Measurements from ENCODE around the gene MMP28. TPM values are rescaled to one million over a fixed set of nuclear protein-coding genes. Genes with fewer than 3 reads are reported as not detected.

Gene MMP28
- total RNA-seq, 1 experiment from 2014 or later, result 2.8 TPM

DNA sequence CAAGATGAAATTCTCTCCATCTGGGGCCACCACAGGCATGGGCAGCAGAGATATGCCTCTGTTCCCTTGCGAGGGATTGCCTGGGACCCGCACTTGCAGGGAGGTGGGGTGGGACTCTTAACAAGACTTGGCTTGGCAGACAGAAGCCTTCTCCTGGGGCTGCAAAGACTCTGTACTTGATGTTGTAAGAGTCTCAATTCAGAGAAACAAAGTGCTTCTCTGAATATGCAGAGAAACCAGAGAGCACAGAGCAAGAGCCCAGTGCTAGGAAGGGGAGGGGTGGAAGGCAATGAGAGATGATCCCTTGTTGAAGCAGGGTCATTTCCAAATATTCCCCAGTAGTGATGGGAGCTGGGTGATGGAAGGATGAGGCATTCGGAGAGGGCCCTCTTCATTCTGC is 2.2 kb downstream of the MMP28 start:
- Histone ChIP-seq H4K20me1 (ENCODE audit: insufficient read depth) (no peaks in the 10 kb centered on the region), H3K36me3 (ENCODE audit: low read depth) (no peaks in the 10 kb centered on the region), H3K4me3 (no peak overlapping the region), H2AFZ (no peak overlapping the region), H3K9me3 (ENCODE audit: insufficient read depth, low read depth) (no peaks in the 10 kb centered on the region), H3K4me2 (no peak overlapping the region), H3K4me1 (replicated peaks; ENCODE audit: insufficient read depth) (peaks cover 32% of the 10 kb centered on the region), H3F3A (ENCODE audit: insufficient read depth, low read depth) (peaks cover 29% of the 10 kb centered on the region), H3K79me2 (ENCODE audit: low read depth) (no peaks in the 10 kb centered on the region), H3K9me2 (ENCODE audit: insufficient read depth) (no peaks in the 10 kb centered on the region), H3K27ac (no peak overlapping the region), H3K27me3 (ENCODE audit: insufficient read depth, low read depth) (peaks cover 45% of the 10 kb centered on the region)
- no TSS peak for BruUV-seq (replicated peaks)
- intact Hi-C loops (cut with micrococcal nuclease; ENCODE audit: unreplicated experiment), result no loop called here
- TF ChIP-seq CTCF (conservative IDR thresholded peaks at IDR 0.05) (no peak), EZH2 (IDR thresholded peaks at IDR 0.05; ENCODE audit: low read depth) (no peak)
- DNase-seq, result no peak
- ChIA-PET POLR2A (ENCODE audit: unreplicated experiment) (no interaction called here), CTCF (no interaction called here)

DNA sequence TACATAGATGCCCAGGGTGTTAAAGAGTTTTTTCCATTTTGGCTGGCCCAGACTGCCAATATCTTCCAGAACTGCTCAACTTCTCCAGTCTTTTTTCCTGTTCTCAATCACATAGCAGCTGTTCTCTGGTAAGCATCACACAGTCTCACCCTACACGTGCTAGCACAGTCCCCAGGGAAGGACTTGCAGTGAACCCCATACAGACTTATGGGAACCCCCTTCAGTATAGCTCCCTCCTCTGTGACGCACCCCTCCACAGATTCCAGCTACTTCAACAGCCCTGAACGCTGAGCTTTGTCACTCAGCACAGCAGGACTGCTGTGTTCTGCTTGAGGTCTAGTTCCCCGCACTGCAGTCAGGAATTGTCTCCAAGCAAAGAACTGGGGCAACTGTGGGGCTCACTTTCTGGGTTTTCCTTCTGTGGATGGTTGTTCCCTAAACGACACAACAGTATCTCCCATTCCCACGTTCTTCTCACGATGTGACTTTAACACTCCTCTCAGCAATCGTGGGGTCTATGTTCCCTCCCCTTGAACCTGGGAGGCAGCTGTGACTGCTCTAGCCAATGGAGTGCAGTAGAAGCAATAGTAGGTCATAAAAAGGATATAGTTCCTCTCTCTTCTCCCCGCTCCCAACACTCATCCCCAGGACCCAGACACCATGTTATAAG is 3.6 kb downstream of the MMP28 start:
- H3K79me2 ChIP-seq (ENCODE audit: low read depth), result no peaks in the 10 kb centered on the region
- DNase-seq, result no peak
- no peak overlapping the region for H3K27ac ChIP-seq
- no peaks in the 10 kb centered on the region for H3K36me3 ChIP-seq (ENCODE audit: low read depth)
- H3K9me3 ChIP-seq (ENCODE audit: insufficient read depth, low read depth), result no peaks in the 10 kb centered on the region
- TF ChIP-seq EZH2 (IDR thresholded peaks at IDR 0.05; ENCODE audit: low read depth), result no peak
- no peak for TF ChIP-seq CTCF (conservative IDR thresholded peaks at IDR 0.05)
- no peaks in the 10 kb centered on the region for H3K9me2 ChIP-seq (ENCODE audit: insufficient read depth)
- intact Hi-C loops (cut with micrococcal nuclease; ENCODE audit: unreplicated experiment), result no loop called here
- H3K4me1 ChIP-seq (replicated peaks; ENCODE audit: insufficient read depth), result peaks cover 46% of the 10 kb centered on the region
- peaks cover 39% of the 10 kb centered on the region for H3F3A ChIP-seq (ENCODE audit: insufficient read depth, low read depth)
- ChIA-PET POLR2A (ENCODE audit: unreplicated experiment) (no interaction called here), CTCF (interaction anchor here (0.6 kb wide), 1 partner anchor 11 kb away, joined by 5 read pairs; no protein-coding TSS in a partner anchor)
- no peaks in the 10 kb centered on the region for H4K20me1 ChIP-seq (ENCODE audit: insufficient read depth)
- no peak overlapping the region for H2AFZ ChIP-seq
- peaks cover 35% of the 10 kb centered on the region for H3K27me3 ChIP-seq (ENCODE audit: insufficient read depth, low read depth)
- no peak overlapping the region for H3K4me3 ChIP-seq
- H3K4me2 ChIP-seq, result no peak overlapping the region
- BruUV-seq (replicated peaks), result no TSS peak

DNA sequence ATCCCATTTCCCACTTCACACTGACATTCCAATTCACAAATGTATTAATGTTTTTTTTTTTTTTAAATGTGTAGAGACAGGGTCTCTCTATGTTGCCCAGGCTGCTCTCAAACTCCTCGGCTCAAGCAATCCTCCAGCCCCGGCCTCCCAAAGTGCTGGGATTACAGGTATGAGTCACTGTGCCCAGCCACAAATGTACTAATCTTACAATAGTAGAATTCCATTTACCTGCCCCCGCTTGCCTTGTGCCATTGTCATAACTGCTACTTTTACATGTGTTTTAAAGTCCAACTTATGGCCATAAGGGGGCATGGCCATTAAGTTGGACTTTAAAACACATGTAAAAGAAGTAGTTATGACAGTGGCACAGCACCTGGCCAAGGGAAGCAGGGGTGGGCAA is 4.6 kb downstream of the MMP28 start:
- no peak overlapping the region for H2AFZ ChIP-seq
- CTCF ChIA-PET, result no interaction called here
- POLR2A ChIA-PET (ENCODE audit: unreplicated experiment), result no interaction called here
- no peaks in the 10 kb centered on the region for H3K79me2 ChIP-seq (ENCODE audit: low read depth)
- peaks cover 39% of the 10 kb centered on the region for H3F3A ChIP-seq (ENCODE audit: insufficient read depth, low read depth)
- H3K9me3 ChIP-seq (ENCODE audit: insufficient read depth, low read depth), result no peaks in the 10 kb centered on the region
- DNase-seq, result no peak
- no peak for TF ChIP-seq CTCF (conservative IDR thresholded peaks at IDR 0.05)
- no peak for TF ChIP-seq EZH2 (IDR thresholded peaks at IDR 0.05; ENCODE audit: low read depth)
- H3K9me2 ChIP-seq (ENCODE audit: insufficient read depth), result no peaks in the 10 kb centered on the region
- H3K27me3 ChIP-seq (ENCODE audit: insufficient read depth, low read depth), result peaks cover 26% of the 10 kb centered on the region
- H3K4me1 ChIP-seq (replicated peaks; ENCODE audit: insufficient read depth), result peaks cover 55% of the 10 kb centered on the region
- intact Hi-C loops (cut with micrococcal nuclease; ENCODE audit: unreplicated experiment), result no loop called here
- BruUV-seq (replicated peaks), result no TSS peak
- H3K4me2 ChIP-seq, result no peak overlapping the region
- no peaks in the 10 kb centered on the region for H3K36me3 ChIP-seq (ENCODE audit: low read depth)
- no peak overlapping the region for H3K4me3 ChIP-seq
- no peak overlapping the region for H3K27ac ChIP-seq
- no peaks in the 10 kb centered on the region for H4K20me1 ChIP-seq (ENCODE audit: insufficient read depth)
